GM12892 (cell line): Measurements from ENCODE around the gene FNDC4.

Source experiments
- POLR2A ChIP-seq: IDR thresholded peaks from 2 replicates; pipeline ENCODE4 v1.6.1; 2011; ENCODE audit warnings: low read depth, low read length, control low read depth
- POLR2AphosphoS5 ChIP-seq: IDR thresholded peaks from 2 replicates; pipeline ENCODE4 v1.6.1; 2011; ENCODE audit warnings: low read depth, low read length, control low read depth
- TAF1 ChIP-seq: IDR thresholded peaks from 2 replicates; pipeline ENCODE4 v1.6.1; 2011; ENCODE audit warnings: low read depth, mild to moderate bottlenecking, control low read depth, low read length, borderline replicate concordance

DNA sequence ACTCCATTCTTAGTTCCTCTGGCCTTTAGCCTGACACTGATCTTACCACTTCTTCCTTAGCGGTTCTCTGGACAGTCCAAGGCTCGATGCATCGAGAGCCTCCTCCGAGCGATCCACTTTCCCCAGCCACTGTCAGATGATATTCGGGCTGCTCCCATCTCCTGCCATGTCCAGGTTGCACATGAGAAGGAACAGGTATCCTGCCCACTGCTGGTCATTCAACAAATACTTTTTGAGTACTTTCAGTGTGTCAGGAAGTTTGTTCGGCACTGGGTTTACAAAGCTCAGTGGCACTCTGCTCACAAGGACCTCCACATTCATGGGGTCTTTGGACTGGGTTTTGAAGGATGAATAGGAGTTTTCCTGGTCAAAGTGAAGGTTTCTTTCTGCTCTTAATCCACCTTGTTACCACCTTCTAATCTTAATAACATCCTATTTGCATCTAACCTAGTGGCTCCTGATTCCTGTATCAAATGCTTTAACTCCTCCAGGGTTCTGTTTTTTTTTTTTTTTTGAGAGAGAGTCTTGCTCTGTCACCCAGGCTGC, 27.5 kb upstream of the FNDC4 start:
- TF ChIP-seq POLR2AphosphoS5: no peak
- TF ChIP-seq TAF1: no peak
- TF ChIP-seq POLR2A: no peak
